ENCODE results near the gene ANKRD50.

Gene ANKRD50

DNA sequence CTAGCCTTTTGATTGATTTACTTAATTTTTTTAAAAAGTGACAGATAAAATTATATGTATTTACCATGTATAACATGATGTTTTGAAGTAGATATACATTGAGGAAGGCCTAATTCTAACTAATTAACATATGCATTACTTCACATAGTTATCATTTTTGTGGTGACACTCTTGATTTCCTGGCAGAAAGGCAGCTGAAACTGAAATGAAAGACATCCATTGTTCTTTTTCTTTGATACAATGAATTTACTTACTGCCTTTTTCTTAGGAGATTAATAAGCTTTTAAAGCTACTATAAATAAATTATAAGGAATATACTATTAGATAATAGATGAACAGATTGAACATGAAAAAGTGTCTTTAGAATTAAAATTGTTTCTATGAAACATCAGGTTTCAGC is 26.7 kb downstream of the ANKRD50 start:
- no peaks in the 10 kb centered on the region for H3K36me3 ChIP-seq (ENCODE audit: control insufficient read depth in 2 of 2, insufficient read depth in 2 of 2, low read length in 2 of 2)
- no peak overlapping the region for H3K27ac ChIP-seq (ENCODE audit: low read length)
- no peaks in the 10 kb centered on the region for H3K27me3 ChIP-seq (ENCODE audit: control insufficient read depth in 1 of 2, insufficient read depth in 2 of 2, low read length in 2 of 2)
- H3K9ac ChIP-seq (ENCODE audit: low read length in 2 of 2): no peak overlapping the region
- no peaks in the 10 kb centered on the region for H3K4me1 ChIP-seq (ENCODE audit: control insufficient read depth, insufficient read depth, low read length)
- no peaks in the 10 kb centered on the region for H3K9me3 ChIP-seq (ENCODE audit: control insufficient read depth in 2 of 2, low read length in 2 of 2)
- no peak overlapping the region for H3K4me3 ChIP-seq (ENCODE audit: low read length in 2 of 2)

DNA sequence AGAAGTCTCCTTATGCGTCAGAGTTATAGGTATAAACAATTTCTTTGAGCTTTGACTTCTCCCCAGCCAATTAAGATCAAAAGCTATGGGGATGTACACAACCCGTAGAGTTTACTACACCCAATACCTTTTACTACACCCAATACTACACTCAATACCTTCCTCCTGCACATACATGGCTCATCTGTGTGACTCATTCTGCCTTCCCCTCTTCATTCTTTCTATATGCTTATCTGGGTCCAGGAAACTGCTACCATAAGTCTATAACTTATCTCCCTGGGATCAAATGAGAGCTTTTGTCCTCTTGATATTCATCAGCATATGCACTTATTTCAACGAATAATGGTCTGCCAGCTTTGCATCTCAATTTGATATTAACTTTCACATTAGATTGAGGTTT is 28.2 kb downstream of the ANKRD50 start:
- no peaks in the 10 kb centered on the region for H3K36me3 ChIP-seq (ENCODE audit: control insufficient read depth in 2 of 2, insufficient read depth in 2 of 2, low read length in 2 of 2)
- H3K9me3 ChIP-seq (ENCODE audit: control insufficient read depth in 2 of 2, low read length in 2 of 2): no peaks in the 10 kb centered on the region
- no peak overlapping the region for H3K9ac ChIP-seq (ENCODE audit: low read length in 2 of 2)
- H3K4me3 ChIP-seq (ENCODE audit: low read length in 2 of 2): no peak overlapping the region
- H3K4me1 ChIP-seq (ENCODE audit: control insufficient read depth, insufficient read depth, low read length): no peaks in the 10 kb centered on the region
- no peaks in the 10 kb centered on the region for H3K27me3 ChIP-seq (ENCODE audit: control insufficient read depth in 1 of 2, insufficient read depth in 2 of 2, low read length in 2 of 2)
- no peak overlapping the region for H3K27ac ChIP-seq (ENCODE audit: low read length)

DNA sequence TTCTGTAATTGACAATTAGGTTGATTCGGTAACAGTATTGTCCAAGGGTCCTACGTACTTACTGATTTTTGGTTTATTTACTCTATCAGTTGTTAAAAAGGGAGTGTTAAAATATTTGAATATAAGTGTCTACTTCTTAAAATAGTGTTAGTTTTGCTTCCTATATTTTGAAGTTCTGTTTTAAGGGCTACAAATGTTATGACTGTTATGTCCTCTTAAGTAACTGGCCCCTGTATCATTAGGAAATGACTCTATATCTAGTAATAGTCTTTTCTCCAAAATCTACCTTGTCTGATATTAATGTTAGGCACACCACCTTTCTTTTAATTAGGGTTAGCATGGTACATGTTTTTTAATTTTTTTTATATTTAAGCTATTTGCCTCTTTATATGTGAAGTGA is 30.1 kb downstream of the ANKRD50 start:
- Histone ChIP-seq H3K27me3 (ENCODE audit: control insufficient read depth in 1 of 2, insufficient read depth in 2 of 2, low read length in 2 of 2) (no peaks in the 10 kb centered on the region), H3K4me3 (ENCODE audit: low read length in 2 of 2) (no peak overlapping the region), H3K27ac (ENCODE audit: low read length) (no peak overlapping the region), H3K36me3 (ENCODE audit: control insufficient read depth in 2 of 2, insufficient read depth in 2 of 2, low read length in 2 of 2) (peaks cover 0 to 5% of the 10 kb centered on the region in 2 donors), H3K4me1 (ENCODE audit: control insufficient read depth, insufficient read depth, low read length) (no peaks in the 10 kb centered on the region), H3K9ac (ENCODE audit: low read length in 2 of 2) (no peak overlapping the region), H3K9me3 (ENCODE audit: control insufficient read depth in 2 of 2, low read length in 2 of 2) (no peaks in the 10 kb centered on the region)

DNA sequence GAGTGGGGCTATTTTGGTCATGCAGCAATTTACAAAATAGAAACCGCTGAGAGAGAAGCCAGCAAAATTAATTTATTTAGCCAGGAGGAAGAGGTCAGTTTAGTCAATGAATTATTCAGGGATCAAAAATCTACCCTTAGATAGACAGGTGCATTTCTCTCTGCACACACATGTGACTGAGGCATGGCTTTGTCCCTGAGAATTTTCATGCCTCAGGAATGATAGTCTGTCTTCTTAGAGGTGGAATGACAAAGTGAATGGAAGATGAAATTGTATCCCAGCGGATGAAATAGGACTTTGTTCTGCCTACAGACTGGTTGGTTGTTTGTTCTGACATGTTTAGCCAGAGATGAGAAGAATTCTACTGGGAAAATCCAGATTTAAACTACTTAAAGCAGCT is 46.0 kb downstream of the ANKRD50 start:
- Histone ChIP-seq H3K27me3 (ENCODE audit: control insufficient read depth in 1 of 2, insufficient read depth in 2 of 2, low read length in 2 of 2) (no peaks in the 10 kb centered on the region), H3K4me1 (ENCODE audit: control insufficient read depth, insufficient read depth, low read length) (no peaks in the 10 kb centered on the region), H3K4me3 (ENCODE audit: low read length in 2 of 2) (no peak overlapping the region), H3K9ac (ENCODE audit: low read length in 2 of 2) (no peak overlapping the region), H3K27ac (ENCODE audit: low read length) (no peak overlapping the region), H3K9me3 (ENCODE audit: control insufficient read depth in 2 of 2, low read length in 2 of 2) (no peaks in the 10 kb centered on the region), H3K36me3 (ENCODE audit: control insufficient read depth in 2 of 2, insufficient read depth in 2 of 2, low read length in 2 of 2) (peaks cover 23% of the 10 kb centered on the region in 2 donors)

DNA sequence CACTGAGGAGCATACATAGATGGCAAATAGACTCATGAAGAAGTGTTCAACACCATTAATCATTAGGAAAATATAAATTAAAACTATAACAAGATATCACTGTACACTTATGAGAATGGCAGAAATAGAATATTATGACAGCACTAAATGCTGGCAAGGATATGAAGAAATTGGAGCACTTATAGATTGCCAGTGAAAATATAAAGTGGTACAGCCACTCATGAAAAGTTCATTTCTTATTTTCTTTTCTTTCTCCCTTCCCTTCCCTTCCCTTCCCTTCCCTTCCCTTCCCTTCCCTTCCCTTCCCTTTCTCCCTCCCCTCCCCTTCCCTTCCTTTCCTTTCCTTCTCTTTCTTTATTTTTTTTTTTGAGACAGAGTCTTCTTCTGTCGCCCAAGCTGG is 53.7 kb downstream of the ANKRD50 start:
- Histone ChIP-seq H3K9me3 (ENCODE audit: control insufficient read depth in 2 of 2, low read length in 2 of 2) (no peaks in the 10 kb centered on the region), H3K9ac (ENCODE audit: low read length in 2 of 2) (no peak overlapping the region), H3K4me1 (ENCODE audit: control insufficient read depth, insufficient read depth, low read length) (no peaks in the 10 kb centered on the region), H3K36me3 (ENCODE audit: control insufficient read depth in 2 of 2, insufficient read depth in 2 of 2, low read length in 2 of 2) (no peaks in the 10 kb centered on the region), H3K27me3 (ENCODE audit: control insufficient read depth in 1 of 2, insufficient read depth in 2 of 2, low read length in 2 of 2) (no peaks in the 10 kb centered on the region), H3K27ac (ENCODE audit: low read length) (no peak overlapping the region), H3K4me3 (ENCODE audit: low read length in 2 of 2) (no peak overlapping the region)

DNA sequence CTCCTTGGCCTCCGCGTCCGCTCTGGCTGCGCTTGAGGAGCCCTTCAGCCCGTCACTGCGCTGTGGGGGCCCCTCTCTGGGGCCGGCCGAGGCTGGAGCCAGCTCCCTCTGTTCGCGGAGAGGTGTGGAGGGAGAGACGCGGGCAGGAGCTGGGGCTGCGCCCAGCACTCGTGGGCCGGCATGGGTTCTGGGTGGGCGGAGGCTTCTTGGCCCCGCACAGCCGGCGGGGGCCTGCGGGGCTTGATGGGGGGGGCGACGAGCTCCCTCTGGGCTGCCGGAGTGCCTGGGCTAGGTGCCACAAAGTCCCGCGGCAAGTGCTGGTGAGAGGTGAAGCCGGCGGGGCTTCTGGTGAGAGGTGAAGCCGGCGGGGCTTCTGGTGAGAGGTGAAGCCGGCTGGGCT is 61.9 kb downstream of the ANKRD50 start:
- H3K9ac ChIP-seq (ENCODE audit: low read length in 2 of 2): no peak overlapping the region
- no peak overlapping the region for H3K4me3 ChIP-seq (ENCODE audit: low read length in 2 of 2)
- no peaks in the 10 kb centered on the region for H3K4me1 ChIP-seq (ENCODE audit: control insufficient read depth, insufficient read depth, low read length)
- no peaks in the 10 kb centered on the region for H3K36me3 ChIP-seq (ENCODE audit: control insufficient read depth in 2 of 2, insufficient read depth in 2 of 2, low read length in 2 of 2)
- no peak overlapping the region for H3K27ac ChIP-seq (ENCODE audit: low read length)
- H3K9me3 ChIP-seq (ENCODE audit: control insufficient read depth in 2 of 2, low read length in 2 of 2): no peaks in the 10 kb centered on the region
- H3K27me3 ChIP-seq (ENCODE audit: control insufficient read depth in 1 of 2, insufficient read depth in 2 of 2, low read length in 2 of 2): no peaks in the 10 kb centered on the region

DNA sequence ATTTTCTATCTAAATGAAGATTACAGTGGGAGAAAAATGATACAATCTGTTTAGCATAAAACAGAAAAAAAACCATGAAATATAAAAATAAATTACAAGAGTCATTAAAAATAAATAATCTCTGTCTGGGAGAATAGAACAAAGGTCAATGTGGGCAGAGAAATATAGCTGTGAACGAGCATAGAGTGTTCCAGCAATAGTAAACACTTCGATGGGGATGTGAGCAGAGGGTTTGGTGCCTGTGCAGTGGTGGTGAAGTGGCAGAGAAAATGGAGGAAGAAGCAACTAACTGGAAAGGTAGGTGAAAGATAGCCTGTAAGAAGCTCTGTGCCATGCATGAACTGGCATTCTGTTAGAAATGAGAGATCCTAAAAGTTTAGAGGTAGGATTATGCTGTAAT is 64.9 kb downstream of the ANKRD50 start:
- Histone ChIP-seq H3K27me3 (ENCODE audit: control insufficient read depth in 1 of 2, insufficient read depth in 2 of 2, low read length in 2 of 2) (no peaks in the 10 kb centered on the region), H3K9me3 (ENCODE audit: control insufficient read depth in 2 of 2, low read length in 2 of 2) (no peaks in the 10 kb centered on the region)

DNA sequence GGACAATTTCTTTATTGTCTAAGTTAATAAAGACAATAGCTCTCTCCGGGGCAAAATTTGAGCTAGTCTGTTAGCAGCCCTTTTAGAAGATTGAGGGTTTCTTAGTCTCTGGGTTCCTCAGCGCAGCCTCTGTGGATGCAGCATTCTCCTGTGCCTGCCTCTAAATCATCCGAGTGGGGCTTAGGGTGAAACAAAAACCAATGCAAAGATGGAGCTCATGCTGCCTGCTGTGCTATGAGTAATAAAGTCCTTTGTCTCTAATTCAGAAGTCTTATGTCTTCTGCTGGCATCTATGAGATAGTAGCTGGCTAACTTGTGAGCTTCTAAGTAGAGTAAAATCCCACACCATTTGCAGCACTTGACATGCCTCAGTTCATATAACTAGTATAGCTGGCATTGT is 67.9 kb downstream of the ANKRD50 start:
- H3K9ac ChIP-seq (ENCODE audit: low read length in 2 of 2): no peak overlapping the region
- H3K4me1 ChIP-seq (ENCODE audit: control insufficient read depth, insufficient read depth, low read length): no peaks in the 10 kb centered on the region
- H3K9me3 ChIP-seq (ENCODE audit: control insufficient read depth in 2 of 2, low read length in 2 of 2): no peaks in the 10 kb centered on the region
- H3K27ac ChIP-seq (ENCODE audit: low read length): no peak overlapping the region
- H3K27me3 ChIP-seq (ENCODE audit: control insufficient read depth in 1 of 2, insufficient read depth in 2 of 2, low read length in 2 of 2): no peaks in the 10 kb centered on the region
- no peaks in the 10 kb centered on the region for H3K36me3 ChIP-seq (ENCODE audit: control insufficient read depth in 2 of 2, insufficient read depth in 2 of 2, low read length in 2 of 2)
- no peak overlapping the region for H3K4me3 ChIP-seq (ENCODE audit: low read length in 2 of 2)

More for the DNA sequence above, 64.9 kb downstream of the ANKRD50 start:
- Histone ChIP-seq H3K4me3 (ENCODE audit: low read length in 2 of 2) (no peak overlapping the region), H3K36me3 (ENCODE audit: control insufficient read depth in 2 of 2, insufficient read depth in 2 of 2, low read length in 2 of 2) (no peaks in the 10 kb centered on the region), H3K27ac (ENCODE audit: low read length) (no peak overlapping the region), H3K9ac (ENCODE audit: low read length in 2 of 2) (no peak overlapping the region), H3K4me1 (ENCODE audit: control insufficient read depth, insufficient read depth, low read length) (no peaks in the 10 kb centered on the region)

DNA sequence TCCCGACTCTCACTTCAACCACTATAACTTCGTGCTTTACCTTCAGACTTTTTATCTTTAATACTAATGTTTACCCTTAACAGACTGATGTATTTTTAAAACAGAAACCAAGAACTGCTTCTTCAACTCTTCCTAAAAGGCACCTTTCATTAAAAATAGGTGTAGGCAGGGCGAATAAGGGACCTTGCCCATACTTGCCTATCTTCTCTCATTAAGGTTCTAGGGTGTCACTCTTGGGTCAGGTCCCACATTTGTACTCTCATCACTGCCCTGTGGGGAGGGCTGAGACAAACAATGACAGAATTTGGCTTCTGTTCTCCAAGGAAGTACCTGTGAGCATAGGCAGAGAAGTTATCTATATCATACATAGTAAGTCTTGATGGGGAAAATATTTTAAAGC is 69.7 kb downstream of the ANKRD50 start:
- H3K4me3 ChIP-seq (ENCODE audit: low read length in 2 of 2): no peak overlapping the region
- no peak overlapping the region for H3K9ac ChIP-seq (ENCODE audit: low read length in 2 of 2)
- H3K4me1 ChIP-seq (ENCODE audit: control insufficient read depth, insufficient read depth, low read length): no peaks in the 10 kb centered on the region
- H3K27ac ChIP-seq (ENCODE audit: low read length): no peak overlapping the region
- no peaks in the 10 kb centered on the region for H3K36me3 ChIP-seq (ENCODE audit: control insufficient read depth in 2 of 2, insufficient read depth in 2 of 2, low read length in 2 of 2)
- H3K9me3 ChIP-seq (ENCODE audit: control insufficient read depth in 2 of 2, low read length in 2 of 2): no peaks in the 10 kb centered on the region
- H3K27me3 ChIP-seq (ENCODE audit: control insufficient read depth in 1 of 2, insufficient read depth in 2 of 2, low read length in 2 of 2): no peaks in the 10 kb centered on the region

DNA sequence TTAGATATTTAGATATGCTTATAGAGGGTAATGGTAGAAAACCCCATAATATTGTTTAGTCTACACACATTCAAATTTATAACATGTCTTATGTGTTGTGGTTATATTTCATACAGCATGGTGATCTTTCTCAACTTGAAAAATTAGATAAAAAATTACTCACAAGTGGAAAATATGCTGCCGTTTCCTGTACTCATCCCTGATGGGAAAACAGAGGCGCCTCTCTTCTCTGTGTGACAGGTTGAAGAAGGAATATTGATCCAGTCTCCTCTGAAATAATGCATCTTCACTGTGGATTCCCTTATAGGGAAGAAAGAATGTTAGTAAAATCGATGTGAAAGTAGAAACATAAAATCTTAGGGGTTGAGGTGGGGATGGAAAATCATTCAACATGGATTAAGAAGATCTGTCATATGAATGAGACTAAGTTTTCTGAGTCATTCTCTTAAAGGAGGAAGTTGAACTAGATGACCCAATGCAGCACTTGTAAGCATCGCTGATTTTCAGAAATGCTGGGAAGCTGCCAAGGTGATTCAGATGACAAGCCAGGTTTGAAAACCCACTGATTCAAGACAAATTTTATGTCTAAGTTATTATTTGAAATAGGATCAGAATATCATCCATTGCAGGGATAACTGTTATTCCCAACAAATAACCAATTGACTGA is 70.7 kb downstream of the ANKRD50 start:
- H3K27ac ChIP-seq (ENCODE audit: low read length): no peak overlapping the region
- H3K27me3 ChIP-seq (ENCODE audit: control insufficient read depth in 1 of 2, insufficient read depth in 2 of 2, low read length in 2 of 2): no peaks in the 10 kb centered on the region
- no peak overlapping the region for H3K4me3 ChIP-seq (ENCODE audit: low read length in 2 of 2)
- no peaks in the 10 kb centered on the region for H3K36me3 ChIP-seq (ENCODE audit: control insufficient read depth in 2 of 2, insufficient read depth in 2 of 2, low read length in 2 of 2)
- no peak overlapping the region for H3K9ac ChIP-seq (ENCODE audit: low read length in 2 of 2)
- no peaks in the 10 kb centered on the region for H3K4me1 ChIP-seq (ENCODE audit: control insufficient read depth, insufficient read depth, low read length)
- H3K9me3 ChIP-seq (ENCODE audit: control insufficient read depth in 2 of 2, low read length in 2 of 2): no peaks in the 10 kb centered on the region

DNA sequence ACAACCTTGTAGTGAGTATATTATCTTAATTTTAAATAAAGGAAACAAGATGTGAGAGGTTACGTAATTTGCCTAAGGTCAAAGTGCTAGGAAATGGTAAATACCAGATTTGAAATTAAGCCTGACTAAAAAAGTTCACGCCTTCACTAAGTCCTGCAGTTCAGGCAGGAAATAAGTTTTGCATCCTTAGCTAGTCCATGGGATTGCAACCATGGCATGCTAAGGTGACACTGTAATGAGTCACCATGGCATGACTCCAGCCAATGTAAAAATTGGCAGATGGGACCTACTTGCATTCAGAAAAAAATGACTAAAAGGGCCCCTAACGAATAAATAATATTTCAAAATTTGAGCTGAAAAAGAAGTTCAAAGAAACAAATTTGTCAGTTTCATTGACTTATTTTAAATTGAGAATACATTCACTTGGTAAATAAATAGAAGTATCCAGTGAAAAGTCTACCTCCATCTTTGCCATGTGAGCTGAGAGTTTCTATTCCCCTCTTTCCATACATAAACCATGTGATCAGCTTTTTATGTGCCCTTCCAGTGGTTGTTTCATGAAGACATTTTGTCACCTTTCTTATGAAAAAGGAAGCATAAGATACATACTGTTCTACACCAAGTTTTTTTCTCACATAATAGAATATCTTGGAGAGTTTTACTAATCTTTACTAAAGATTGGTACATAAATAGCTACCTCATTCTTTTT is 72.4 kb downstream of the ANKRD50 start:
- Histone ChIP-seq H3K4me1 (ENCODE audit: control insufficient read depth, insufficient read depth, low read length) (no peaks in the 10 kb centered on the region), H3K9me3 (ENCODE audit: control insufficient read depth in 2 of 2, low read length in 2 of 2) (no peaks in the 10 kb centered on the region), H3K9ac (ENCODE audit: low read length in 2 of 2) (no peak overlapping the region), H3K36me3 (ENCODE audit: control insufficient read depth in 2 of 2, insufficient read depth in 2 of 2, low read length in 2 of 2) (no peaks in the 10 kb centered on the region), H3K27me3 (ENCODE audit: control insufficient read depth in 1 of 2, insufficient read depth in 2 of 2, low read length in 2 of 2) (no peaks in the 10 kb centered on the region), H3K4me3 (ENCODE audit: low read length in 2 of 2) (no peak overlapping the region), H3K27ac (ENCODE audit: low read length) (no peak overlapping the region)

Data from stomach smooth muscle (tissue), 2 donors.